Measurements from ENCODE around the gene STARD13.
"Not testable (repeated sequence)": the region's sequence is repeated elsewhere in the genome, so short reads cannot be mapped to it uniquely, and the experiment has no call there.

Gene STARD13

DNA sequence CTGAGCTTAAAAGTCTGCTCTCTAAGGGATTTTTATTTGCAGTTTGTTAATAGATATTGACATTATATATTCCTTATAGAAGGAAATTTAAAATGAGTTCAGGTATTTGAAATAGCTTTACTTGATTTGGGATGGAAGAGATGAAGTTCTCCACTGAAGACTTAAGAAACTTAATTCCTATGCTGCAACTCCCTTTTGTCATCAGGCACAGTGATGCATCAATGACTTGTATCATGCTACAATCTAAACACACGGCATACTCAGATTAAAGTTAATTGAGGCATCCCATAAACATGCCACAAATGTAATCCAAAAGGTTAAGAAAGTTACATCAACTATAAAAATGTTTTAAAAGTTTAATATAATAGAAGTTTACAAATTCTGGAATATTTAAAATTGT lies 109.0 kb downstream of the STARD13 start:
- DNase-seq, result no peak

GRCh38 chr13:33175991-33176390 lies 109.6 kb downstream of the STARD13 start:
- no peak for DNase-seq

DNA sequence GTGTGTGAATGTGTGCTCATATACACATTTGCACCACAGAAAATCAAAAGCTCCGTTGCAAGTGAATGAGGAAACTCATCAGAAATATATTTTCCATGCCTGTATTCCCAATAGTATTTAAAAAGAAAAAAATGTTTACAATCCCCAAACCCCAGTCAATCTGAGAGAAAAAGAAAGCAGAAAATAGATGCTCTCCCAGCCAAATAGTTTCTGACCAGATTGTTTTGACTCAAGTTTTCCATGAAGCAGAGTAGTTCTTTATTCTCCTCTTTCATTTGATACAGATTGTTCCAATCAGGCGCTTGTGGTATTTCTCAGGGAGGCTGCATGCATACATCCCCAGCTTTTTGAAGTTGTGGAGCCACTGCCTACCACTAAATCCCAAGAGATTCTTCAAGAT lies 110.6 kb downstream of the STARD13 start:
- DNase-seq, result no peak

DNA sequence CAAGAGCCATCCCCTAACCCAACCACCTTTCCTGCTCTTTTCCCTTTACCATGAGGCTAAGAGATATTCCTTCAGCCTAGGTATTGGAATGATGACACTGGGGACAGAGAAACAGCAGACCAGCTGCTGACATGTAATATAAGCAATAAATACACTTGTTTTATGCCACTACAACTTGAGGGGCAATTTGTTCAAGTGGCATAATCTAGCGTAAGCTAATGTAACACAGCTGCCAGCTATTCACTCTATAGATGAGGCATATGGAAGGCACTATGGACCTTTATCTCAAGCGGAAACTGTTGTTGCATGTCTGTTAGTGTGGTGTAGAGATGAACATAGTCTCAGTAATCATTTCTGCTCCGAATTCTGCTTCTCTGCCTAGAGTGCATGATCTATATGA lies 111.1 kb downstream of the STARD13 start:
- DNase-seq, result no peak

- DNase-seq, result no peak
These were observed 112.6 kb downstream of the STARD13 start for GRCh38 chr13:33172911-33173310.

GRCh38 chr13:33172400-33172799 lies 113.2 kb downstream of the STARD13 start:
- DNase-seq, result no peak

DNA sequence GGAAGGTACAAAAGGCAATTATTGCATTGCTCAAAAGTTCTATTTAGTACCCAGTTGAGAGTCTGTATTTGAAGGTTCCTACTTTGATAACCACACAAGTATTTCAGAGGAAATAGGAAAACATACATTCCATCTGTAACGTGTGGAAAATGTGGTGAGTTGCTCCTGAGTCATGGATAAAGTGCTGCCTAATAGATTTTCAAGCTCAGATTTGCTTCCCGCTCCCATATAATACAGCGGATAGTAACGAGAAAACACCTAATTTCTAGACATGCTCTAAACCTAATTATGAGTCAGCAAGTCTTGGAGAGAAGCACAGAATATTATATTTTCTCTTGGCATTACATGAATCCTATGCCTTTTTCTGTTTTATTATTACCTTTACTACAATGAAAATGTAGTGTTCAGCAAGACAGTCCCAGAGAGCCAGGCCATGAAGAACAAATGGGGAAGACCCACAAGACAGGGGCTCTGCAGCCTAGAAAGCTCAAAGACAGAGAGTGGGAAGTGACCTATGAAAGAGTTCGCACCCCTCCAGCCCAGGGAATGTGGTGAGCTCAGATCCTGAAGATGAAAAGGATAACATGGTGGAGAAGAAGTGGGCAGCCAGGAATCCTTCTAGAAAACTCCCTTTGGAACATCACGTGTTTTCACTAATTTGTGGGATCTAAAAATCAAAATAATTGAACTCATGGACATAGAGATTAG lies 116.1 kb downstream of the STARD13 start:
- no peak for DNase-seq

GRCh38 chr13:33168321-33168960 lies 117.1 kb downstream of the STARD13 start:
- DNase-seq, result no peak

GRCh38 chr13:33167491-33167890 lies 118.1 kb downstream of the STARD13 start:
- no peak for DNase-seq

GRCh38 chr13:33165787-33166186 lies 119.8 kb downstream of the STARD13 start:
- DNase-seq, result no peak

DNA sequence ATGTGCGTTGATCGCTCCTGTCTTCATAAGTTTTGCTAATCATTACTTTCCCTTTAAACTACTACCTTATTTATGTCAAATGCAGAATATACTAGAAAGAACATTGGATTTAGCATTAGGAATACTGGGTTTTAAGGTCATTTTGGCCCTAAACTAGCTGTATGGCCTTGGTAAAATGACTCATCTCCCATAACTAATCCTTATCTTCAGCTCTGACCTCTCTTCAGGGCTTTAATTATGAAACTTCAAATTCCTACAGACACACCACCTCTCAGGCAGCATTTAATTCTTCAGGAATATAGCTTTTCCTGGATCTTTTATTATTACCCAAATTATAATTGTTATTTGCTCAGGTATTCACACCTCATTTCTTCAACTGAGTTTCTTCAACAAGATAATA lies 121.2 kb downstream of the STARD13 start:
- DNase-seq, result no peak

- DNase-seq, result not testable (repeated sequence)
These were observed 122.8 kb downstream of the STARD13 start for GRCh38 chr13:33162725-33163124.

- no peak for DNase-seq
These were observed 126.7 kb downstream of the STARD13 start for GRCh38 chr13:33158816-33159215.

DNA sequence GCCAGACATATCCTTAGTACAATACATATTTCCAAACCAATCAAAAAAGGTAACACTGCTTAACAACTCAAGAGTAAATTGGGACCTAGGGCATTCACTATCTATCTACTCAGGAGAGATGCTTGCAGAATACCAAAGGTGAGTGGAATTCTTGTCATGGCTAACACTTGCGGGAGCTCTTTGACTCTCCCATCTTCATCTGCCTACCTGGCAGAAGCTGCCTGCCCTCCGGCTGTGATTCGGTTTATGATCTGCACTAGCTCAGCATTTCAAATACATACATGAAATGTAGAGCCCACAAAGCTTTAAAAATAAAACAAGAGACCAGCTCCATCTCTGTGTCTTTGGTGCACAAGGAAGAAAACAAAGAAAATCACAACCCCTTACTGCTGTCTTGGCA lies 127.3 kb downstream of the STARD13 start:
- no peak for DNase-seq

GRCh38 chr13:33154911-33155310 lies 130.6 kb downstream of the STARD13 start:
- no peak for DNase-seq

- DNase-seq, result no peak
These were observed 131.8 kb downstream of the STARD13 start for GRCh38 chr13:33153421-33154404.

- DNase-seq, result no peak
These were observed 133.2 kb downstream of the STARD13 start for GRCh38 chr13:33152389-33152788.

DNA sequence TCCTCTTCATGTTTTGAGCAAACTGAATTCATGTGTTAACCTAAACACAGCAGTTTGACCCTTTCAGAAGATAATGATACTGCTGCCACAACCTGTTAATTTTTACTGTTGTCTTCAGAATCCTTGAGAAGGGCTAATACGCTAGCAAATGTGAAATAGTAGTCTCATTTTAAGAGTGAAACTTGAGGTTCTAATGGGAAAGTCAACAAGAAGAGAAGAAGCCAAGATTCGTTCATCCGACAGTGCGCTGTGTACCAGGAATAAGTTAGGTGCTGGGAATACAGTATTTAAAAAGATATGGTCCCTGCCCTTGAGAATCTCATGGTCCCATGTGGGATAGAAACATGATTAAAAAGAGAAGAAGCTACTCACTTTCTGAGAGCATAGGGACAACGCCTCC lies 134.9 kb downstream of the STARD13 start:
- no peak for DNase-seq

GRCh38 chr13:33150126-33150525 lies 135.4 kb downstream of the STARD13 start:
- no peak for DNase-seq

GRCh38 chr13:33147832-33148231 lies 137.7 kb downstream of the STARD13 start:
- no peak for DNase-seq

- peak; percentile 71 to 87 (median 78) for DNase-seq
These were observed 138.5 kb downstream of the STARD13 start for GRCh38 chr13:33146843-33147611.

DNA sequence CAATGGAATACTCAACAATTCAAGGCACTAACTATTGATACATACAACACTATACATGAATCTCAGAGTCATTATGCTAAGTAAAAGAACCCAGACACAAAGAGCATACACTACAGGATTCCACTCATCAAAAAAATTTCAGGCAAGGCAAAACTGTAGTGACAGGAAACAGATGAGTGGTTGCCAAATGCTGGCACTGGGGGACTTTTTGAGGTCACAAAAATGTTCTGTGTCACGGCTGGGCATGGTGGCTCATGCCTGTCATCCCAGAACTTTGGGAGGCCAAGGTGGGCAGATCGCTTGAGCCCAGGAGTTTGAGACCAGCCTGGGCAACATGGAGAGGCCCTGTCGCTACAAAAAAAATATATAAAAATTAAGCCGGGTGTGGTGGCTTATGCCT lies 139.9 kb downstream of the STARD13 start:
- peak; percentile 12 to 28 (median 24) for DNase-seq

GRCh38 chr13:33144358-33144784 lies 141.2 kb downstream of the STARD13 start:
- no peak for DNase-seq

All from suppressor macrophage treated with lipopolysaccharide for 1 hour (primary cell).